Ovary (tissue), 9 donors: ENCODE data around the gene TTLL9. TPM values are rescaled to one million over a fixed set of nuclear protein-coding genes. Genes with fewer than 3 reads are reported as not detected.

Experiments
- DNase-seq, 5 donors: peaks; one replicate each; pipeline ENCODE4 v3.0.0-alpha.2; 2019 to 2020
- H3K27ac ChIP-seq, 2 donors: fragments of 200-600 bp; one replicate each; pipeline versions ENCODE4 v1.5.1 to v1.8.0; 2019 to 2022
- H3K27me3 ChIP-seq: fragments of 200-600 bp; one replicate; pipeline ENCODE4 v1.8.0; 2022
- H3K36me3 ChIP-seq: fragments of 200-600 bp; sonication (generic); one replicate; pipeline ENCODE4 v1.5.1; 2019
- H3K4me1 ChIP-seq: one replicate; pipeline ENCODE4 v1.8.1; 2013; ENCODE audit warnings: mild to moderate bottlenecking, moderate library complexity; ENCODE audit not compliant: insufficient read depth
- H3K4me3 ChIP-seq: fragments of 200-600 bp; sonication (generic); one replicate; pipeline ENCODE4 v1.5.1; 2017
- H3K9me3 ChIP-seq, 2 donors: fragments of 200-600 bp in 1 of 2; sonication (generic) in 1 of 2; one replicate each; pipeline versions ENCODE4 v1.5.1 to v1.8.1; 2013 to 2019; ENCODE audit warnings: mild to moderate bottlenecking in 1 of 2, moderate library complexity in 1 of 2
- EP300 ChIP-seq: sonication (generic); formaldehyde crosslinking; IDR thresholded peaks from one replicate; pipeline ENCODE4 v1.6.1; 2017; ENCODE audit warnings: antibody characterized with exemption
- POLR2A ChIP-seq: fragments of 450-650 bp; IDR thresholded peaks from one replicate; pipeline ENCODE4 v1.6.1; 2017; ENCODE audit warnings: antibody characterized with exemption, mild to moderate bottlenecking, moderate library complexity
- WGBS, 3 donors: extraction: QIAGEN DNeasy Blood & Tissue Kit in 1 of 3; methylation state at CpG; one replicate each; pipeline versions ENCODE4 v1.1.5 to v1.1.7; 2013 to 2017; 5-methylcytosine and 5-hydroxymethylcytosine counted together
- intact Hi-C, 4 donors: fragments of 100-400 bp; cut with DNase I; formaldehyde crosslinking; loops; one replicate each; pipeline versions ENCODE4 v1.11.0 to v1.15.1; 2022 to 2023
- polyA plus RNA-seq, 2 donors: library from polyadenylated mRNA; stranded (reverse); fragments of 200-250 nt in 1 of 2; fragments of 350-450 nt in 1 of 2; fragmentation: Illumina TruSeq in 1 of 2; extraction: RNeasy Lipid Tissue Mini Kit (QIAGEN cat#74804) in 1 of 2; gene quantifications; one replicate each; pipeline ENCODE4 v1.2.3, GENCODE V29; 2013 to 2014
- total RNA-seq, 7 donors: library from RNA; depleted of rRNA in 2 of 7; stranded (reverse); fragments of >200 nt in 2 of 7; fragmentation: NEBNext Ultra II Directional in 3 of 7; extraction: Animal tissue kit (Norgen Biotek cat#: 25700) in 3 of 7; gene quantifications; one replicate each; pipeline versions ENCODE4 v1.1.0 to v1.2.4, GENCODE V29; 2016 to 2023
- TF ChIP-seq, protein P1 (sequence below), 3 donors: fragments of 450-650 bp in 2 of 3; fragments of 200-600 bp in 1 of 3; IDR thresholded peaks; one replicate each; pipeline versions ENCODE4 v1.5.1 to v1.8.0; 2016 to 2022; ENCODE audit warnings: antibody characterized with exemption in 3 of 3, mild to moderate bottlenecking in 1 of 3
- donor health status: DM: no; HTN: no; CAD: no; lungs with moderate emphysema.
- donor health status: DM: no; HTN: no; CAD: no.
- donor health status: Bipolar disorder and iron deficiency.
- donor health status: DM: yes; HTN: yes; CAD: no.
- donor health status: DM: no; HTN: no; CAD: no.
- donor health status: DM: yes; HTN: yes; CAD: no.

The TTLL9 gene
- total and polyA plus RNA-seq, 9 donors = 0.24 to 10.6 (median 0.40) TPM

DNA sequence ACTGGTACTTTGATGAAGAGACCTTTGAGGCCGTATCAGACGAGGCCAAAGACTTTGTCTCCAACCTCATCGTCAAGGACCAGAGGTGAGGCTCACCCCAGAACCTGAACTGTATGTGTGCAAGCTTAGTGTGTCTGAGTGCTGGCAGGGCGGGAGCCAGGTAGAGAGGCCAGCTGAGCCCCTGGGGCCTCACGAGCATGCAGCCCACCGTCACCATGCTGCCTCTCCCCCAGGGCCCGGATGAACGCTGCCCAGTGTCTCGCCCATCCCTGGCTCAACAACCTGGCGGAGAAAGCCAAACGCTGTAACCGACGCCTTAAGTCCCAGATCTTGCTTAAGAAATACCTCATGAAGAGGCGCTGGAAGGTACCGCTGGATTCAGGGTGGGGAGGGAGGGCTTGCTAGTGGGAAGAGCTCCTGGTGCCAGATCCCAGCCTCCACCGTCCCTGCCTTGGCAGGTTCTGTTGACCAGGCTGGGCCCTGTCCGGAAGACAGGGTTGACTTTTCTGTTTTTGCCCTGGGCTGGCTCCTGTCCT lies 38.6 kb upstream of the TTLL9 start:
- Histone ChIP-seq H3K4me1 (peaks cover 5% of the 10 kb centered on the region), H3K27me3 (no peaks in the 10 kb centered on the region), H3K4me3 (no peak overlapping the region), H3K36me3 (no peaks in the 10 kb centered on the region), H3K9me3 (no peaks in the 10 kb centered on the region), H3K27ac (no peak overlapping the region)
- WGBS, 3 donors = 83 to 88% (median 84%) methylated on average over 17 of the region's 17 CpGs
- intact Hi-C loops = no loop called here
- DNase-seq = no peak
- TF ChIP-seq, protein P1, sequence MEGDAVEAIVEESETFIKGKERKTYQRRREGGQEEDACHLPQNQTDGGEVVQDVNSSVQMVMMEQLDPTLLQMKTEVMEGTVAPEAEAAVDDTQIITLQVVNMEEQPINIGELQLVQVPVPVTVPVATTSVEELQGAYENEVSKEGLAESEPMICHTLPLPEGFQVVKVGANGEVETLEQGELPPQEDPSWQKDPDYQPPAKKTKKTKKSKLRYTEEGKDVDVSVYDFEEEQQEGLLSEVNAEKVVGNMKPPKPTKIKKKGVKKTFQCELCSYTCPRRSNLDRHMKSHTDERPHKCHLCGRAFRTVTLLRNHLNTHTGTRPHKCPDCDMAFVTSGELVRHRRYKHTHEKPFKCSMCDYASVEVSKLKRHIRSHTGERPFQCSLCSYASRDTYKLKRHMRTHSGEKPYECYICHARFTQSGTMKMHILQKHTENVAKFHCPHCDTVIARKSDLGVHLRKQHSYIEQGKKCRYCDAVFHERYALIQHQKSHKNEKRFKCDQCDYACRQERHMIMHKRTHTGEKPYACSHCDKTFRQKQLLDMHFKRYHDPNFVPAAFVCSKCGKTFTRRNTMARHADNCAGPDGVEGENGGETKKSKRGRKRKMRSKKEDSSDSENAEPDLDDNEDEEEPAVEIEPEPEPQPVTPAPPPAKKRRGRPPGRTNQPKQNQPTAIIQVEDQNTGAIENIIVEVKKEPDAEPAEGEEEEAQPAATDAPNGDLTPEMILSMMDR (IDR thresholded peaks at IDR 0.05) = no peak

DNA sequence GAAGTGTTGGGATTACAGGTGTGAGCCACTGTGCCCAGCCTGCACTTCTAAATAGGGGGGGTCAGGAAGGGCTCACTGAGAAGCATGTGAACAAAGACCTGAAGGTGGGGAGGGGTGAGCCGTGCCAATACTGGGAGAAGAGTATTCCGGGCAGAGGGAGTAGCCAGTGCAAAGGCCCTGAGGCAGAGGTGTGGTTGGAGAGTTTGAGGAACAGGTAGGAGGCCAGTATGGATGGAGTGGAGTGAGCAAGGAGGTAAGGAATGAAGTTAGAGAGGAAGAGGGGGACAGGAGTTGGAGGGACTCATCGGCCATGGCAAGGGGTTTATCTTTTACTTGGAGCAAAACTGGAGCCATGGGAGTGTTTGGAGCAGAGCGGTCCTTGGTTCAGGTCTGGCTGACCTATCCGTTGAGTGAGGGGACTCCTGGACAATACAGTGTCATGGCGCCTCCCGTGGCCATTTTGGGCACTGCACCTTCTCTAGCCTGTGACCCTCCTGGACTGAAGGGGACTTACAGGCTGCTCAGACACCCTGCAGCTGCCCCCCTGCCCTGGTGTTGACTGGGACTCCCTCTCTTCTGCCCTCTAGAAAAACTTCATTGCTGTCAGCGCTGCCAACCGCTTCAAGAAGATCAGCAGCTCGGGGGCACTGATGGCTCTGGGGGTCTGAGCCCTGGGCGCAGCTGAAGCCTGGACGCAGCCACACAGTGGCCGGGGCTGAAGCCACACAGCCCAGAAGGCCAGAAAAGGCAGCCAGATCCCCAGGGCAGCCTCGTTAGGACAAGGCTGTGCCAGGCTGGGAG lies 37.1 kb upstream of the TTLL9 start:
- Histone ChIP-seq H3K4me3 (no peak overlapping the region), H3K4me1 (peaks cover 6% of the 10 kb centered on the region), H3K27me3 (no peaks in the 10 kb centered on the region), H3K27ac (no peak overlapping the region), H3K9me3 (no peaks in the 10 kb centered on the region), H3K36me3 (no peaks in the 10 kb centered on the region)
- 53 to 63% (median 55%) methylated on average over 10 to 14 of the region's 14 CpGs for WGBS, 3 donors
- no peak for TF ChIP-seq POLR2A
- TF ChIP-seq, protein P1 (IDR thresholded peaks at IDR 0.05) = peak; percentile 34 to 44 (median 41)
- intact Hi-C loops = no loop called here
- DNase-seq = peak in 4 of 5 donors; percentile 51 to 76 (median 63)

DNA sequence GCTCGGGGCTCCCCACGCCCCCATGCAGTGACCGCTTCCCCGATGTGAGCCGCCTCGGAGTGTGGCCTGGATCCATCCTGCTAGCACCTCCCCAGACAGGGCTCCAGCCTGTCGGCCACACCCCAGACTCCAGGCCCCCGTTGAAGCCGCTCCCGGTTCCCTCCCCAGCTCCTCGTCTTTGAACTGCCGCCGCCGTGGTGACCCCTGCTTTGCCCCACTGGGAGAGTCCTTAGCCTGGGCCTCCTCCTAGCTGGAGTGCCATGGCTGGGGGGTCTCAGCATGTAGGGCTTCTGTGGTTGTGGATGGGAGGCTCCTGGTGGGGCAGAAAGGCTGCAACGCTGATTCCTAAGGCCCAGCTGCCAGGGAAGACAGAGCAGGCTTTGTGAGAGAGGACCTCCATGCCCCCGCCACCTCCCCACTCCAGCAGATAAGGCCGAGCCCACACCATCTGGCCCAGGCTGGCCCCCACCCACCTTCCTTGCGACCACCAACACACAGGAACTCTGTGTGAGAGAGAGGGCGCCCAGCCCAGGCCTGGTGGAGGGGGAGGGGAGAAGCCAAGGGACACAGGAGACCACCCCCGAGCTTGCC lies 36.4 kb upstream of the TTLL9 start:
- Histone ChIP-seq H3K9me3 (no peaks in the 10 kb centered on the region), H3K36me3 (no peaks in the 10 kb centered on the region), H3K4me3 (no peak overlapping the region), H3K27ac (no peak overlapping the region), H3K4me1 (peaks cover 7% of the 10 kb centered on the region), H3K27me3 (no peaks in the 10 kb centered on the region)
- no peak for DNase-seq
- 39 to 55% (median 53%) methylated on average over 15 to 20 of the region's 20 CpGs for WGBS, 3 donors
- intact Hi-C loops = no loop called here
- TF ChIP-seq, protein P1 (IDR thresholded peaks at IDR 0.05) = no peak
- no peak for TF ChIP-seq POLR2A
- TF ChIP-seq EP300 = no peak

DNA sequence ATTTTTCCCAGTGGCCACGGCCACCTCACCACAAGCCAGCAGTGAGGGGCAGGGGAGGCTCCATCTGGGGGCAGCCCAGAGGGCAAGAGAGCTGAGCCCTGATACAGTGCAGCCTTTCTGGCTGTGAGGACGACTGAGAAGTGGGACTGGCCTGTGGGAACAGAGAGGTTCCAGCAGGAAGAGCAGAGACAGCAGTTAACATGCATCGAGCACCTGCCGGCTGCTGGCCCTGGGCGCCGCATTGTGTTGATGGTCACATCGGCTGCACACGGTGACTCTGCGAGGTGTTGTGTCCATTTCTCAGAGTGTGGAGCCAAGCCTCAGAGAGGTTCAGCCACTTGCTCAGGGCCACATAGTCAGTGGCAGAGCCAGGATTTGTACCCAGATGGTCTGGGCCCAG lies 34.9 kb upstream of the TTLL9 start:
- no peaks in the 10 kb centered on the region for H3K9me3 ChIP-seq
- peaks cover 7% of the 10 kb centered on the region for H3K4me1 ChIP-seq
- 74 to 79% (median 77%) methylated on average over 9 of the region's 9 CpGs for WGBS, 3 donors
- H3K27ac ChIP-seq = no peak overlapping the region
- no peak overlapping the region for H3K4me3 ChIP-seq
- no peak for DNase-seq
- no peaks in the 10 kb centered on the region for H3K36me3 ChIP-seq
- TF ChIP-seq POLR2A (no peak), EP300 (no peak)
- TF ChIP-seq, protein P1 (IDR thresholded peaks at IDR 0.05) = no peak
- no peaks in the 10 kb centered on the region for H3K27me3 ChIP-seq
- intact Hi-C loops = no loop called here
